DND-41 (cell line): Measurements from ENCODE around the gene ADCY1.

Experiments
- EZH2 ChIP-seq: IDR thresholded peaks from 3 replicates; pipeline ENCODE4 v1.6.1; 2012; ENCODE audit warnings: borderline replicate concordance, low read depth, mild to moderate bottlenecking, moderate library complexity, low read length, inconsistent platforms; ENCODE audit not compliant: severe bottlenecking
- TF ChIP-seq, protein P1 (sequence below): IDR thresholded peaks from 2 replicates; pipeline ENCODE4 v1.5.1; 2012; ENCODE audit warnings: borderline replicate concordance, low read length, moderate library complexity, mild to moderate bottlenecking; ENCODE audit not compliant: poor library complexity, severe bottlenecking; ENCODE audit errors: extremely low read depth

DNA sequence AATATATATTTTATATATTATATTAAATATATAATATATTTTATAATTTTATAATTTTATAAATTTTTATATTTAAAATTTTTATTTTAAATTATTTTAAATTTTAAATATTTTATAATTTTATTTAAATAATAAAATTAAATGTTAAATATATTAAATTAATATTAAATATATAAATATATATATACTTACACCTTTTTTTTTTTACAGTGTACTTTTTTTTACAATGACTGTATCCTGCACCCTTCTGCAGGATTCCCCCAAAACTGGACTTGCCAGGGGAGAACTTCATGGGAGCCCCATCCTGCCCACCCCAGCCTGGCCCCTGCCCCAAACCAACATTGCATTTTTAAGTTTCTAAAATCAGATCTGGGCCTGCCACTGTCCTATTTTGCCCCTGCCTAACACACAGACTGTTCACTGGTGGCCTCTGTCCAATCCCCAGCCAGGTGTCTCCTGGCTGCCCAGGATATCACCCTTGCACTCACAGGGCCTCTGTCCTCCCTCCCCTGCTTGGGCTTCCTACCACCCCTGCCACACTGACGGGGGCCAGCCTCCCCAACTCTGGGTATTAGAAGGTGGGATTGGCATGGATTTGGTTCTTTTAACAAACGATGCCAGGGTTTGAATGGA lies 138.0 kb downstream of the ADCY1 start:
- TF ChIP-seq, protein P1, sequence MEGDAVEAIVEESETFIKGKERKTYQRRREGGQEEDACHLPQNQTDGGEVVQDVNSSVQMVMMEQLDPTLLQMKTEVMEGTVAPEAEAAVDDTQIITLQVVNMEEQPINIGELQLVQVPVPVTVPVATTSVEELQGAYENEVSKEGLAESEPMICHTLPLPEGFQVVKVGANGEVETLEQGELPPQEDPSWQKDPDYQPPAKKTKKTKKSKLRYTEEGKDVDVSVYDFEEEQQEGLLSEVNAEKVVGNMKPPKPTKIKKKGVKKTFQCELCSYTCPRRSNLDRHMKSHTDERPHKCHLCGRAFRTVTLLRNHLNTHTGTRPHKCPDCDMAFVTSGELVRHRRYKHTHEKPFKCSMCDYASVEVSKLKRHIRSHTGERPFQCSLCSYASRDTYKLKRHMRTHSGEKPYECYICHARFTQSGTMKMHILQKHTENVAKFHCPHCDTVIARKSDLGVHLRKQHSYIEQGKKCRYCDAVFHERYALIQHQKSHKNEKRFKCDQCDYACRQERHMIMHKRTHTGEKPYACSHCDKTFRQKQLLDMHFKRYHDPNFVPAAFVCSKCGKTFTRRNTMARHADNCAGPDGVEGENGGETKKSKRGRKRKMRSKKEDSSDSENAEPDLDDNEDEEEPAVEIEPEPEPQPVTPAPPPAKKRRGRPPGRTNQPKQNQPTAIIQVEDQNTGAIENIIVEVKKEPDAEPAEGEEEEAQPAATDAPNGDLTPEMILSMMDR, result no peak
- TF ChIP-seq EZH2, result no peak
